ENCODE results near the gene RNF26. TPM values are rescaled to one million over a fixed set of nuclear protein-coding genes. Genes with fewer than 3 reads are reported as not detected.

Gene RNF26
- total and polyA plus RNA-seq, 2 of the 13 experiments (the other 11 are each of a cell fraction or from before 2014, with no cell fraction given), result 11.9 to 26.3 TPM

DNA sequence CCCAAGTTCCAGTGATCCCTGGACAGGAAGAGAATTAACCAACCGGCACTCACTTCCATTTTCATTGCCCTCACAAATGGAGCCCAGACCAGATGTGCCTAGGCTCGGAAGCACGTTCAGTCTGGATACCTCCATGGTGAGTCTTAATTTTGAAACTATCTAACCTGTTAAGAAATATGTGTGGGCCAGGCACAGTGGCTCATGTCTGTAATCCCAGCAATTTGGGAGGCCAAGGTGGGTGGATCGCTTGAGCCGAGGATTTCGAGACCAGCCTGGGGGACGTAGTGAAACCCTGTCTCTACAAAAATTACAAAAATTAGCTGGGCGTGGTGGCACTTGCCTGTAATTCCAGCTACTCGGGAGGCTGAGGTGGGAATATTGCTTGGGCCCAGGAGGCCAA lies 48.9 kb upstream of the RNF26 start:
- Histone ChIP-seq H3K79me2 (ENCODE audit: insufficient read depth, low read length) (no peaks in the 10 kb centered on the region), H3K9ac (ENCODE audit: insufficient read depth, low read depth, low read length) (no peak overlapping the region), H4K20me1 (ENCODE audit: insufficient read depth, low read length) (no peaks in the 10 kb centered on the region), H3K4me1 (ENCODE audit: insufficient read depth, low read length) (no peaks in the 10 kb centered on the region), H2AFZ (ENCODE audit: low read length) (no peak overlapping the region), H3K4me2 (ENCODE audit: low read depth, low read length) (no peak overlapping the region), H3K4me3 (replicated peaks in 1 of 3; ENCODE audit: insufficient read depth in 1 of 3, low read depth in 2 of 3, low read length in 3 of 3) (no peak overlapping the region), H3K36me3 (replicated peaks in 1 of 2; ENCODE audit: control insufficient read depth in 1 of 2, insufficient read depth in 2 of 2, low read length in 2 of 2) (peaks cover 8 to 26% of the 10 kb centered on the region in 2 experiments; a peak in 3 of 5 replicates), H3K27ac (ENCODE audit: extremely low read length, insufficient read depth, low read length) (no peak overlapping the region), H3K27me3 (ENCODE audit: control insufficient read depth in 1 of 2, insufficient read depth in 2 of 2, low read length in 2 of 2) (no peaks in the 10 kb centered on the region), H3K9me3 (ENCODE audit: low read length) (no peaks in the 10 kb centered on the region)
- CTCF ChIA-PET (ENCODE audit: low intra/inter-chr PET ratio, low total read pairs), result interaction anchor here (1.2 kb wide), 1 partner anchor 36 kb away, joined by 4 read pairs; no protein-coding TSS in a partner anchor
- no peak for FAIRE-seq
- intact Hi-C loops (cut with micrococcal nuclease; ENCODE audit: unreplicated experiment), result no loop called here
- in situ Hi-C loops (cut with HindIII; ENCODE audit: extremely low pct_ligation_motif_present, low pct_unique_long_range_greater_than_20kb), result no loop called here
- POLR2A ChIA-PET, result no interaction called here
- WGBS (ENCODE audit: low lambda C conversion rate), result 99% methylated on average over 8 of the region's 9 CpGs
- no peak for DNase-seq (ENCODE audit: low spot score)
- no peak for TF ChIP-seq NFYC (CRISPR knock-in tag; IDR thresholded peaks at IDR 0.05)
- TF ChIP-seq MTA1 (CRISPR knock-in tag; IDR thresholded peaks at IDR 0.05; ENCODE audit: borderline replicate concordance), result no peak
- no peak for TF ChIP-seq ZSCAN9 (CRISPR knock-in tag; IDR thresholded peaks at IDR 0.05; ENCODE audit: borderline replicate concordance)
- TF ChIP-seq, protein P1, sequence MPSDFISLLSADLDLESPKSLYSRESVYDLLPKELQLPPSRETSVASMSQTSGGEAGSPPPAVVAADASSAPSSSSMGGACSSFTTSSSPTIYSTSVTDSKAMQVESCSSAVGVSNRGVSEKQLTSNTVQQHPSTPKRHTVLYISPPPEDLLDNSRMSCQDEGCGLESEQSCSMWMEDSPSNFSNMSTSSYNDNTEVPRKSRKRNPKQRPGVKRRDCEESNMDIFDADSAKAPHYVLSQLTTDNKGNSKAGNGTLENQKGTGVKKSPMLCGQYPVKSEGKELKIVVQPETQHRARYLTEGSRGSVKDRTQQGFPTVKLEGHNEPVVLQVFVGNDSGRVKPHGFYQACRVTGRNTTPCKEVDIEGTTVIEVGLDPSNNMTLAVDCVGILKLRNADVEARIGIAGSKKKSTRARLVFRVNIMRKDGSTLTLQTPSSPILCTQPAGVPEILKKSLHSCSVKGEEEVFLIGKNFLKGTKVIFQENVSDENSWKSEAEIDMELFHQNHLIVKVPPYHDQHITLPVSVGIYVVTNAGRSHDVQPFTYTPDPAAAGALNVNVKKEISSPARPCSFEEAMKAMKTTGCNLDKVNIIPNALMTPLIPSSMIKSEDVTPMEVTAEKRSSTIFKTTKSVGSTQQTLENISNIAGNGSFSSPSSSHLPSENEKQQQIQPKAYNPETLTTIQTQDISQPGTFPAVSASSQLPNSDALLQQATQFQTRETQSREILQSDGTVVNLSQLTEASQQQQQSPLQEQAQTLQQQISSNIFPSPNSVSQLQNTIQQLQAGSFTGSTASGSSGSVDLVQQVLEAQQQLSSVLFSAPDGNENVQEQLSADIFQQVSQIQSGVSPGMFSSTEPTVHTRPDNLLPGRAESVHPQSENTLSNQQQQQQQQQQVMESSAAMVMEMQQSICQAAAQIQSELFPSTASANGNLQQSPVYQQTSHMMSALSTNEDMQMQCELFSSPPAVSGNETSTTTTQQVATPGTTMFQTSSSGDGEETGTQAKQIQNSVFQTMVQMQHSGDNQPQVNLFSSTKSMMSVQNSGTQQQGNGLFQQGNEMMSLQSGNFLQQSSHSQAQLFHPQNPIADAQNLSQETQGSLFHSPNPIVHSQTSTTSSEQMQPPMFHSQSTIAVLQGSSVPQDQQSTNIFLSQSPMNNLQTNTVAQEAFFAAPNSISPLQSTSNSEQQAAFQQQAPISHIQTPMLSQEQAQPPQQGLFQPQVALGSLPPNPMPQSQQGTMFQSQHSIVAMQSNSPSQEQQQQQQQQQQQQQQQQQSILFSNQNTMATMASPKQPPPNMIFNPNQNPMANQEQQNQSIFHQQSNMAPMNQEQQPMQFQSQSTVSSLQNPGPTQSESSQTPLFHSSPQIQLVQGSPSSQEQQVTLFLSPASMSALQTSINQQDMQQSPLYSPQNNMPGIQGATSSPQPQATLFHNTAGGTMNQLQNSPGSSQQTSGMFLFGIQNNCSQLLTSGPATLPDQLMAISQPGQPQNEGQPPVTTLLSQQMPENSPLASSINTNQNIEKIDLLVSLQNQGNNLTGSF (CRISPR knock-in tag; IDR thresholded peaks at IDR 0.05), result no peak
- no peak for TF ChIP-seq KMT2B (CRISPR knock-in tag; IDR thresholded peaks at IDR 0.05)
- BruUV-seq (replicated peaks), result no TSS peak
- no peak for ATAC-seq
